Ishikawa (cell line): ENCODE results near the gene ZNF577.

Source experiments
- CEBPB ChIP-seq: IDR thresholded peaks from 2 replicates; pipeline ENCODE4 v1.6.1; 2012
- CREB1 ChIP-seq: IDR thresholded peaks from 2 replicates; pipeline ENCODE4 v1.6.1; 2012; ENCODE audit warnings: low read depth
- EGR1 ChIP-seq: IDR thresholded peaks from 2 replicates; pipeline ENCODE4 v1.6.1; 2012
- EP300 ChIP-seq: IDR thresholded peaks from 2 replicates; pipeline ENCODE4 v1.6.1; 2012; ENCODE audit warnings: borderline replicate concordance
- FOXM1 ChIP-seq: IDR thresholded peaks from 2 replicates; pipeline ENCODE4 v1.6.1; 2012; ENCODE audit warnings: low read depth, borderline replicate concordance
- MAX ChIP-seq: IDR thresholded peaks from 2 replicates; pipeline ENCODE4 v1.6.1; 2012
- NFIC ChIP-seq: IDR thresholded peaks from 2 replicates; pipeline ENCODE4 v1.6.1; 2012
- RAD21 ChIP-seq: IDR thresholded peaks from 2 replicates; pipeline ENCODE4 v1.6.1; 2012; ENCODE audit warnings: low read depth
- REST ChIP-seq: IDR thresholded peaks from 2 replicates; pipeline ENCODE4 v1.6.1; 2012; ENCODE audit warnings: low read depth, mild to moderate bottlenecking
- TAF1 ChIP-seq: IDR thresholded peaks from 2 replicates; pipeline ENCODE4 v1.6.1; 2012; ENCODE audit warnings: low read depth, mild to moderate bottlenecking
- TCF12 ChIP-seq: IDR thresholded peaks from 2 replicates; pipeline ENCODE4 v1.6.1; 2012; ENCODE audit warnings: low read depth
- TEAD4 ChIP-seq: IDR thresholded peaks from 2 replicates; pipeline ENCODE4 v1.6.1; 2012
- USF1 ChIP-seq: IDR thresholded peaks from 2 replicates; pipeline ENCODE4 v1.6.1; 2012
- YY1 ChIP-seq: IDR thresholded peaks from 2 replicates; pipeline ENCODE4 v1.6.1; 2012; ENCODE audit warnings: low read depth
- ZBTB7A ChIP-seq: IDR thresholded peaks from 2 replicates; pipeline ENCODE4 v1.6.1; 2012; ENCODE audit warnings: low read depth

The ZNF577 gene

GRCh38 chr19:51837145-51837544, 50.6 kb downstream of the ZNF577 start:
- no peak for TF ChIP-seq TEAD4
- TF ChIP-seq RAD21, result no peak
- no peak for TF ChIP-seq REST
- no peak for TF ChIP-seq EP300
- no peak for TF ChIP-seq MAX
- TF ChIP-seq TAF1, result no peak
- no peak for TF ChIP-seq USF1
- no peak for TF ChIP-seq ZBTB7A
- no peak for TF ChIP-seq YY1

GRCh38 chr19:51830274-51830673, 57.5 kb downstream of the ZNF577 start:
- TF ChIP-seq RAD21 (peak; percentile 28; the same call in 1 of the 2 replicates), CEBPB (no peak)

GRCh38 chr19:51824281-51825005, 63.3 kb downstream of the ZNF577 start:
- TF ChIP-seq ZBTB7A, result no peak
- no peak for TF ChIP-seq USF1
- TF ChIP-seq YY1, result no peak
- TF ChIP-seq MAX, result no peak
- no peak for TF ChIP-seq TCF12
- no peak for TF ChIP-seq TAF1
- TF ChIP-seq NFIC, result no peak
- TF ChIP-seq CREB1, result no peak
- TF ChIP-seq FOXM1, result no peak
- no peak for TF ChIP-seq REST
- TF ChIP-seq EP300, result no peak
- TF ChIP-seq CEBPB, result no peak
- TF ChIP-seq TEAD4, result no peak
- no peak for TF ChIP-seq RAD21
- no peak for TF ChIP-seq EGR1

- TF ChIP-seq TEAD4 (no peak), ZBTB7A (no peak), USF1 (no peak), CREB1 (no peak), FOXM1 (no peak), REST (no peak), TAF1 (no peak), RAD21 (no peak), CEBPB (no peak), MAX (no peak), YY1 (no peak)
These were observed 64.8 kb downstream of the ZNF577 start for GRCh38 chr19:51822946-51823345.
